ENCODE results near the gene CCDC32.
A peak's percentile ranks its signal among the peaks of the same experiment; 100 is the strongest.
"Not testable (repeated sequence)": the region's sequence is repeated elsewhere in the genome, so short reads cannot be mapped to it uniquely, and the experiment has no call there.

The CCDC32 gene

DNA sequence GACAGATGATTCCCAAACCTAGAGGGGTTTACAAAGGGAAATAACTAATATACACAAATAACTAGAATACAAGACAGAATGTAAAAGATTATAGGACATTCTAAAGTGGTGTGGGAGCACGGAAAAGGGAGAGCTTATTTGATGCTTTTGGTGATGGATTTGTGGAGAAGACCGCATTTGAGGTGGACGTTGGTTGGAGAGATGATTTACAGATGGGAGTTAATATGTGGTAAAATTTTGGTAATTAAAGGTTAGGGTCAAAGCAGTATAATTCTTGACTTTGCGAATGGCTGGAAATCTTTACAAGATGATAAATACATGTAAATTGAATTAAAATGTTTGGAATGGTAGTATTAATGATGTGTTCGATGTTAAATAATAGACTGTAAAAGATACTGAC lies 30.4 kb upstream of the CCDC32 start:
- Histone ChIP-seq H3K4me1 (peaks cover 10 to 33% (median 28%) of the 10 kb centered on the region in 10 experiments), H3K27ac (peak overlapping the region in 10 of 11 experiments; percentile 88 to 99 (median 92); a peak in 14 of 22 replicates), H4K20me1 (peaks cover 0 to 4% (median 0%) of the 10 kb centered on the region in 11 experiments; a peak in 2 of 22 replicates), H3K4me3 (peak overlapping the region; percentile 59 to 94 (median 83)), H3K27me3 (no peaks in the 10 kb centered on the region), H3K9ac (peak overlapping the region; percentile 84 to 97 (median 91); a peak in 21 of 22 replicates), H3K9me3 (replicated peaks in 1 of 11) (no peaks in the 10 kb centered on the region), H3K4me2 (peak overlapping the region; percentile 74 to 94 (median 87)), H3K36me3 (peaks cover 0 to 18% (median 11%) of the 10 kb centered on the region in 11 experiments; a peak in 8 of 22 replicates)
- no peak for TF ChIP-seq Cebpa-rat (IDR thresholded peaks at IDR 0.05)

DNA sequence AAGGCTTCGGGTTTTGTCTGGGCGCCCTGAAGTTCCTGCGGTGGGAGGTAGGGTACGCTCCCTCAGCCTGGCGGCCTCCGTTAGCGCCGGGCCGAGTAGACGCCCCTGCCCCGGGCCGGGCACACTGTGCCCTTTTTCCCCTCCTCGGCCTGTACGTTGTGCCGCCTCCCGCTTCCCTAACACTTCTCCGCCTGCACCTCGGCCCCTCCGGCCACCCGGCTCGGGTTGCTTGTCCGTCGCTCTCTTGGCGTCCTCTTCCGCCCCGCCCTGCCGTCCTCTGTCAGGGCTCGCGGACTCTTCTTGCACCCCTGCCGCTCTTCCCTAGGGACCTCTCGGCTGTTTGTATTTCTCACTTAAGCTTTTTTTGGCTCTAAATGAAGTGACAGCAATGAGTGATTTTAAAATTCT lies 29.6 kb upstream of the CCDC32 start:
- H3K36me3 ChIP-seq = peaks cover 0 to 17% (median 5%) of the 10 kb centered on the region in 11 experiments; a peak in 7 of 22 replicates
- peak overlapping the region; percentile 84 to 97 (median 91) for H3K9ac ChIP-seq
- H3K4me3 ChIP-seq = peak overlapping the region; percentile 59 to 94 (median 83)
- H3K4me1 ChIP-seq = peaks cover 10 to 37% (median 31%) of the 10 kb centered on the region in 10 experiments
- H3K27ac ChIP-seq = peak overlapping the region in 10 of 11 experiments; percentile 88 to 99 (median 92); a peak in 20 of 22 replicates
- H3K4me2 ChIP-seq = peak overlapping the region; percentile 74 to 94 (median 87)
- no peaks in the 10 kb centered on the region for H3K27me3 ChIP-seq
- H3K9me3 ChIP-seq (replicated peaks in 1 of 11) = no peaks in the 10 kb centered on the region
- H4K20me1 ChIP-seq = peaks cover 0 to 4% (median 0%) of the 10 kb centered on the region in 11 experiments; a peak in 2 of 22 replicates
- no peak for TF ChIP-seq Cebpa-rat (IDR thresholded peaks at IDR 0.05)

DNA sequence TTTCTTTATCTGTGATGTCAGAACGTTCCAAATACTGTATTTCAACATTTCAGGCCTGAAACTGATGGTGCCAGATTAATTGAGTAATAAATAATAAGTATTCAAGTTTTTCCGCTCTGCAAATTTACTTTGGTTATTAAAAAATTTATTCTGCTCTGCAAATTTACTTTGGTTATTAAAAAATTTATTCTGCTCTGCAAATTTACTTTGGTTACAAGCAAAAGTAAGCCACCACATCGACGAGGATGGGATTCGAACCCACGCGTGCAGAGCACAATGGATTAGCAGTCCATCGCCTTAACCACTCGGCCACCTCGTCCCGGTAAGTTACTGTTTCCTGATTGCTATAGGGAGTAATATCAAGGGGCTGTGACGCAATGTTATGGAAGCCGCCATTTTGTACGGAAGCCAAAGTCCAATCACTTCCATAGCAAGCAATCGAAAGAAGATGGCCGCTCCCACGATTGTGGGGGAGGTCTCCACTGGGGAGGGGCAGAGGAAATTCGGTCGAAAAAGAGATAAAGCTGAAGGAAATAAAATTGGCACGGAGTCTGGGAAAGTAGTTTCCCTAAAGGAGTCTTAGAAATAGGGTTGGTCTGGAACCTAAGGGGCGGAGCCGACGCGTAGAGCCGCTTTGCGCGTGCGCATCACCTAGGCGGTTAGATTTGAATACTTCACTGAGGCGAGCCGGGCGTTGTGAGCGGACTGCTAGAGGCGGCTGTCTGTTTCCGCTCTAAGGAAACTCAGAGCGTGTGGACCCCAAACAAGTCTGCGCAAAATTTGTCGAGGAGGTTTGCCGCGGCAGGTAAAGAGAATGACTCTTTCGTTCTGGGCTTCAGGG lies 29.0 kb upstream of the CCDC32 start, which contains the start of gene KNL1:
TSS of gene KNL1 (plus strand) at position 662 of the 841 bp plus-strand sequence. CDS start 8,683 bp downstream, outside the sequence.
- peaks cover 0 to 11% (median 0%) of the 10 kb centered on the region in 11 experiments; a peak in 6 of 22 replicates for H3K36me3 ChIP-seq
- peak within 1 kb of the TSS; percentile 74 to 94 (median 87) for H3K4me2 ChIP-seq
- H3K4me3 ChIP-seq = peak within 1 kb of the TSS; percentile 59 to 94 (median 83)
- TF ChIP-seq Cebpa-rat (IDR thresholded peaks at IDR 0.05) = peak; percentile 36 to 99 (median 91); a peak in 19 of 22 replicates
- H3K9me3 ChIP-seq (replicated peaks in 1 of 11) = no peaks in the 10 kb centered on the region
- peak within 1 kb of the TSS; percentile 88 to 99 (median 92) for H3K27ac ChIP-seq
- no peaks in the 10 kb centered on the region for H4K20me1 ChIP-seq
- peaks cover 10 to 43% (median 32%) of the 10 kb centered on the region in 10 experiments for H3K4me1 ChIP-seq
- no peaks in the 10 kb centered on the region for H3K27me3 ChIP-seq
- peak within 1 kb of the TSS; percentile 84 to 97 (median 91) for H3K9ac ChIP-seq

DNA sequence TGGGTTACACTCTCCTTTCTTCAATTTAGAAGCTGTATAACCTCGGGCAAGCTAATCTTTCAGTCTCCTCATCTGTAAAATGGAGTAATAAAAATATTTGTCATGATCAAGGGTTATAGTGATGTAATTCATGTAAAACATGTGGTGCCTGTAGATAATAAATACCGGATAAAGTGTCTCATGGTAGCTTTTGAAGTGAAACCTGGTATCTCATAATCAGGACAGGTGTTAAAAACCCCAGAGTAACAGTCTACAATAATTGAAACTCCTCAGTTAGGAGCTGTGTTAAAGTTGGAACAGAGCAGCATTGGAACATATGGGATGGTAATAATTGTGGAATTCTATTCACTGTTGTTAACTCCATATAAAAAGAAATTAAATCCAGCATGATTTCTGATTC lies 28.3 kb upstream of the CCDC32 start:
- no peak for TF ChIP-seq Cebpa-rat (IDR thresholded peaks at IDR 0.05)
- Histone ChIP-seq H3K9me3 (replicated peaks in 1 of 11) (no peaks in the 10 kb centered on the region), H3K4me1 (peaks cover 10 to 47% (median 32%) of the 10 kb centered on the region in 10 experiments), H4K20me1 (no peaks in the 10 kb centered on the region), H3K9ac (no peak overlapping the region), H3K27ac (peak overlapping the region in 2 of 11 experiments; percentile 91 to 95; a peak in 1 of 22 replicates), H3K27me3 (no peaks in the 10 kb centered on the region), H3K4me3 (peak overlapping the region in 4 of 10 experiments; percentile 80 to 94 (median 83); a peak in 2 of 20 replicates), H3K36me3 (peaks cover 0 to 9% (median 0%) of the 10 kb centered on the region in 11 experiments; a peak in 4 of 22 replicates), H3K4me2 (peak overlapping the region in 6 of 11 experiments; percentile 4 to 29 (median 13); a peak in 5 of 22 replicates)

DNA sequence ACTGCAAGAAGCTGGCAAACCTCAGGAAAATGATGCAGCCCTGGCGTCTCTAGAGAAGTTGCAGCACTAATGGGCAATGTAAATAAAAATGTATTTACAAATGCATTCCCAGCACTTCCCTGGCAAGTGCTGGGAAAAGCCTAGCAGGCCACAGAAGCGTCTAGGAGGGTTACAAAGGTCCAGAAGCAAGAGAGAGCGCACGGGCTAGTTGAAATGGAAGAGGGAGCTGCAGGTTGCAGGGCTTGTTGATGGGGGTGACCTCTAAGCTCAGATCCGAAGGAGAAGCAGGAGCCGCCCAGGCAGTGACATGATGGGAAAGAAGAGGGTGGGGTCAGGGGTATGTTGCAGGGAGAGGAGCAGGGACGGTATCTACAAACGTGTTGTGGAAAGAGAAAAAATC lies 26.5 kb upstream of the CCDC32 start:
- peaks cover 10 to 44% (median 31%) of the 10 kb centered on the region in 10 experiments for H3K4me1 ChIP-seq
- H3K4me3 ChIP-seq = peak overlapping the region in 3 of 10 experiments; percentile 64 to 68 (median 67); a peak in 5 of 20 replicates
- H3K27me3 ChIP-seq = no peaks in the 10 kb centered on the region
- H3K9me3 ChIP-seq (replicated peaks in 1 of 11) = no peaks in the 10 kb centered on the region
- H3K9ac ChIP-seq = peak overlapping the region in 5 of 11 experiments; percentile 63 to 78 (median 73); a peak in 7 of 22 replicates
- H4K20me1 ChIP-seq = no peaks in the 10 kb centered on the region
- no peaks in the 10 kb centered on the region for H3K36me3 ChIP-seq
- H3K27ac ChIP-seq = peak overlapping the region in 6 of 11 experiments; percentile 49 to 82 (median 78); a peak in 7 of 22 replicates
- peak overlapping the region; percentile 78 to 91 (median 84) for H3K4me2 ChIP-seq
- no peak for TF ChIP-seq Cebpa-rat (IDR thresholded peaks at IDR 0.05)

DNA sequence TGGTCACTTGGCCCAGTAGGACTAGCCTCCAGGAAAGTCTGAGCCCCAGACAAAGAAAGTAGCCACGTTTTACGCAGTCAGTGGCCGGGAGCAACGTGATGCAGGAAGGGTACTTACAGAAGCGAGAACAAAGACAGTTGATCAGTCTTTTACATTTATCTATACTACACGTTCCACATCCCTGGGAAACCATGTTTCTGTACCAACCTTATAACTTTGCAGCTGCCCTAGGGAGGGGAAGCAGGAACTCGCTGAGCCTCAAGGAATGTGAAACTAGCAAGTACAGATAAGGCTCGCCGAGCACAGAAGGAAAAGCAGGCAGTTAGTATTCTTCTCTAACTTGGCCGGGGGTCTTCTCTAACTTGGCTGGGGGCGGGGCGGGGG lies 25.8 kb upstream of the CCDC32 start:
- H4K20me1 ChIP-seq = no peaks in the 10 kb centered on the region
- no peak for TF ChIP-seq Cebpa-rat (IDR thresholded peaks at IDR 0.05)
- peak overlapping the region; percentile 61 to 70 (median 64) for H3K4me3 ChIP-seq
- H3K4me1 ChIP-seq = peaks cover 7 to 37% (median 24%) of the 10 kb centered on the region in 10 experiments
- H3K4me2 ChIP-seq = peak overlapping the region; percentile 78 to 91 (median 84)
- peak overlapping the region; percentile 64 to 79 (median 73); a peak in 21 of 22 replicates for H3K9ac ChIP-seq
- no peaks in the 10 kb centered on the region for H3K36me3 ChIP-seq
- H3K9me3 ChIP-seq (replicated peaks in 1 of 11) = no peaks in the 10 kb centered on the region
- H3K27ac ChIP-seq = peak overlapping the region in 9 of 11 experiments; percentile 59 to 82 (median 77); a peak in 18 of 22 replicates
- no peaks in the 10 kb centered on the region for H3K27me3 ChIP-seq

DNA sequence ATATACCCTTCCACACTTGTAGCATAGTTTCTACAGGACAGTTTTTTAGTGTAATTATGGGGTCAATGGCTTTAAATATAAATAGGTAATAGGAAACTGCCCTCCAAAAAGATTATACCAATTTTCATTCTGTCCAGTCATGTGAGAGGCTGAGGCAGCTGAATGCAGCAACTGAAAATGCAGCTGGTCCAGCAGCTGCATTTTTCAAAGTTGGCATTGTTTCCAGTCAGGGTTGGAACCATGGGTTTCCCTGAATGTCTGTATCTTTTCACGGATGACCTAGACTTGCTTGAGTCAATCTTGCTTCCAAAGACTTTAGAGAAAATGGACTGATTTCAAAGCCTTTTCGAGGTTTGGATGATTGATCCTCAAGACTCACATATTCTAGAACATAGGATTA lies 19.3 kb upstream of the CCDC32 start:
- no peaks in the 10 kb centered on the region for H3K27me3 ChIP-seq
- H4K20me1 ChIP-seq = no peaks in the 10 kb centered on the region
- TF ChIP-seq Cebpa-rat (IDR thresholded peaks at IDR 0.05) = no peak
- H3K9me3 ChIP-seq (replicated peaks in 1 of 11) = peaks cover 0 to 19% (median 15%) of the 10 kb centered on the region in 11 experiments; a peak in 17 of 22 replicates
- H3K4me2 ChIP-seq = no peak overlapping the region
- H3K9ac ChIP-seq = no peak overlapping the region
- H3K4me1 ChIP-seq = peaks cover 0 to 8% (median under 1%) of the 10 kb centered on the region in 10 experiments; a peak in 5 of 20 replicates
- H3K4me3 ChIP-seq = no peak overlapping the region
- no peak overlapping the region for H3K27ac ChIP-seq
- H3K36me3 ChIP-seq = no peaks in the 10 kb centered on the region

DNA sequence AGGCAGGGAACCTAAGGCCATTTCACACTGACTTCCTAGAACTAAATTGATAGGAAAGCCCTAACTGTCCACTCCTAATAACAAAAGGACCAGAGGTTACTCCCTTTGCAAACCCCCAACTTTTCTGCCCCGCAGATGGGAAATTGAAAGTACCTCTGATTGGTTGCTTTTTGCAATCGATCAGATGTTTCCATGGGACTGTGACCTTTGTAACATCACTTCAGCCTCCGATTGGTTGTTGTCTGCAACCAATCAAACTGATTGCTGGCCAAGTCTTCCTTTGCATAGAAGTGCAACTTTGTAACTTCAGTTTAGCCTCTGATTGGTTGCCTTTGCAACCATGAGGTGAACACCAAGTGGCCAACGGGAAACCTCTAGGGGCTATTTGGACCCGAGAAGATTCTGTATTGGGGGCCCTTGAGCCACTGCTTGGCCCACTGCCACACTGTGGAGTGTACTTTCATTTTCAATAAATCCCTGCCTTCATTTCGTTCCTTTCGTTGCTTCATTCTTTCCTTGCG lies 17.9 kb upstream of the CCDC32 start:
- no peak for TF ChIP-seq Cebpa-rat (IDR thresholded peaks at IDR 0.05)
- Histone ChIP-seq H3K36me3 (no peaks in the 10 kb centered on the region), H4K20me1 (no peaks in the 10 kb centered on the region), H3K9me3 (replicated peaks in 1 of 11) (peaks cover 0 to 19% (median 15%) of the 10 kb centered on the region in 11 experiments; a peak in 17 of 22 replicates), H3K4me1 (no peaks in the 10 kb centered on the region), H3K27ac (no peak overlapping the region), H3K27me3 (no peaks in the 10 kb centered on the region), H3K4me3 (no peak overlapping the region), H3K9ac (no peak overlapping the region), H3K4me2 (no peak overlapping the region)

DNA sequence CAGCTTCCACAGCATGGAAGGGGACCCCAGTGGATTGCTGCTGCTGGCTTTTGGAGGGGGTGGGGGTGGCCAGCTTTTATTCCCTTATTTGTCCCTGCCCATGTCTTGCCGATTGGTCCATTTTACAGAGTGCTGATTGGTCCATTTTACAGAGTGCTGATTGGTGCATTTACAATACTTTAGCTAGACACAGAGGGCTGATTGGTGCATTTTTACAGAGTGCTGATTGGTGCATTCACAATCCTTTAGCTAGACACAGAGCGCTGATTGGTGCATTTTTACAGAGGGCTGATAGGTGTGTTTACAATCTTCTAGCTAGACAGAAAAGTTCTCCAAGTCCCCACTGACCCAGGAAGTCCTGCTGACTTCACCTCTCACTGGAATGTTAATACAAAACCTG lies 17.0 kb upstream of the CCDC32 start:
- H3K4me3 ChIP-seq, H3K4me1 ChIP-seq, H3K4me2 ChIP-seq, H3K9ac ChIP-seq, H3K36me3 ChIP-seq, H3K27ac ChIP-seq, H3K27me3 ChIP-seq, H4K20me1 ChIP-seq: not testable (repeated sequence)
- peaks cover 0 to 25% (median 20%) of the 10 kb centered on the region in 11 experiments; a peak in 19 of 22 replicates for H3K9me3 ChIP-seq (replicated peaks in 1 of 11)
